ENCODE data around the gene RANBP2. TPM values are rescaled to one million over a fixed set of nuclear protein-coding genes. Genes with fewer than 3 reads are reported as not detected.

RANBP2 gene
- total RNA-seq, 1 experiment from 2014 or later, result 90.4 TPM

- Mint-ChIP-seq H3K9me3 (peaks cover 26% of the 10 kb centered on the region), H3K27ac (peak overlapping the region; percentile 24; the same call in 1 of the 2 replicates)
- no peak for ATAC-seq
Observed at GRCh38 chr2:108833219-108833618, 113.9 kb downstream of the RANBP2 start.

DNA sequence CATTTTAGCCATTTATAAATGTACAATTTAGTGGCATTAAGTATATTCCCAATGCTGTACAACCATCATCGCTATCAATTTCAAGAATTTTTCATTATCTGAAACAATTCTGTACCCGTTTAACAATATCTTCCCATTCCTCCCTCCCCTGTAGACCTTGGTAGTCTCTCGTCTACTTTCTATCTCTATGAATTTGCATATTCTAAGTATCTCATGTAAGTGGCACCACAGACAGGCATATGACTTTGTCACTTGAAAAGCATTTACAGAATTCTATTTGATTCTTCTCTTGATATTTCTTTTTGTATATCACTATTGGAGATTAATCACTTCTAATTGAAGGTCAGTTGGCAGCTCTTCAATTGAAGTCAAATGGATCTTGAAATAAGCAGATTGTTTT, 115.3 kb downstream of the RANBP2 start:
- peaks cover 37% of the 10 kb centered on the region for H3K9me3 Mint-ChIP-seq
- no peak for ATAC-seq
- POLR2A ChIA-PET, result no interaction called here
- CTCF ChIA-PET, result no interaction called here
- DNase-seq (ENCODE audit: low spot score), result no peak
- H3K27ac Mint-ChIP-seq, result no peak overlapping the region
- no peaks in the 10 kb centered on the region for H3K27me3 Mint-ChIP-seq (ENCODE audit: low read depth)
- no peak overlapping the region for H3K4me3 Mint-ChIP-seq
- H3K4me1 Mint-ChIP-seq, result peaks cover 13% of the 10 kb centered on the region
- no peak for TF ChIP-seq CREB1 (CRISPR knock-in tag; IDR thresholded peaks at IDR 0.05)
- TF ChIP-seq GTF2I (CRISPR knock-in tag; conservative IDR thresholded peaks at IDR 0.05), result no peak
- no peak for TF ChIP-seq JAZF1 (CRISPR knock-in tag; IDR thresholded peaks at IDR 0.05)
- no peak for TF ChIP-seq GABPB1 (CRISPR knock-in tag; IDR thresholded peaks at IDR 0.05)
- no peak for TF ChIP-seq NFATC4 (CRISPR knock-in tag; IDR thresholded peaks at IDR 0.05)
- TF ChIP-seq ZNF396 (CRISPR knock-in tag; IDR thresholded peaks at IDR 0.05; ENCODE audit: borderline replicate concordance), result no peak
- no peak for TF ChIP-seq CREM (CRISPR knock-in tag; IDR thresholded peaks at IDR 0.05)
- TF ChIP-seq, protein P1, sequence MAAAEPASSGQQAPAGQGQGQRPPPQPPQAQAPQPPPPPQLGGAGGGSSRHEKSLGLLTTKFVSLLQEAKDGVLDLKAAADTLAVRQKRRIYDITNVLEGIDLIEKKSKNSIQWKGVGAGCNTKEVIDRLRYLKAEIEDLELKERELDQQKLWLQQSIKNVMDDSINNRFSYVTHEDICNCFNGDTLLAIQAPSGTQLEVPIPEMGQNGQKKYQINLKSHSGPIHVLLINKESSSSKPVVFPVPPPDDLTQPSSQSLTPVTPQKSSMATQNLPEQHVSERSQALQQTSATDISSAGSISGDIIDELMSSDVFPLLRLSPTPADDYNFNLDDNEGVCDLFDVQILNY (CRISPR knock-in tag; IDR thresholded peaks at IDR 0.05), result no peak
- TF ChIP-seq NR3C1 (CRISPR knock-in tag; conservative IDR thresholded peaks at IDR 0.05; ENCODE audit: low read depth), result no peak
- no peak for TF ChIP-seq USF1 (CRISPR knock-in tag; IDR thresholded peaks at IDR 0.05)
- TF ChIP-seq ERG (CRISPR knock-in tag; IDR thresholded peaks at IDR 0.05), result no peak
- no peak for TF ChIP-seq NR2C2 (CRISPR knock-in tag; IDR thresholded peaks at IDR 0.05)
- TF ChIP-seq, protein P2, sequence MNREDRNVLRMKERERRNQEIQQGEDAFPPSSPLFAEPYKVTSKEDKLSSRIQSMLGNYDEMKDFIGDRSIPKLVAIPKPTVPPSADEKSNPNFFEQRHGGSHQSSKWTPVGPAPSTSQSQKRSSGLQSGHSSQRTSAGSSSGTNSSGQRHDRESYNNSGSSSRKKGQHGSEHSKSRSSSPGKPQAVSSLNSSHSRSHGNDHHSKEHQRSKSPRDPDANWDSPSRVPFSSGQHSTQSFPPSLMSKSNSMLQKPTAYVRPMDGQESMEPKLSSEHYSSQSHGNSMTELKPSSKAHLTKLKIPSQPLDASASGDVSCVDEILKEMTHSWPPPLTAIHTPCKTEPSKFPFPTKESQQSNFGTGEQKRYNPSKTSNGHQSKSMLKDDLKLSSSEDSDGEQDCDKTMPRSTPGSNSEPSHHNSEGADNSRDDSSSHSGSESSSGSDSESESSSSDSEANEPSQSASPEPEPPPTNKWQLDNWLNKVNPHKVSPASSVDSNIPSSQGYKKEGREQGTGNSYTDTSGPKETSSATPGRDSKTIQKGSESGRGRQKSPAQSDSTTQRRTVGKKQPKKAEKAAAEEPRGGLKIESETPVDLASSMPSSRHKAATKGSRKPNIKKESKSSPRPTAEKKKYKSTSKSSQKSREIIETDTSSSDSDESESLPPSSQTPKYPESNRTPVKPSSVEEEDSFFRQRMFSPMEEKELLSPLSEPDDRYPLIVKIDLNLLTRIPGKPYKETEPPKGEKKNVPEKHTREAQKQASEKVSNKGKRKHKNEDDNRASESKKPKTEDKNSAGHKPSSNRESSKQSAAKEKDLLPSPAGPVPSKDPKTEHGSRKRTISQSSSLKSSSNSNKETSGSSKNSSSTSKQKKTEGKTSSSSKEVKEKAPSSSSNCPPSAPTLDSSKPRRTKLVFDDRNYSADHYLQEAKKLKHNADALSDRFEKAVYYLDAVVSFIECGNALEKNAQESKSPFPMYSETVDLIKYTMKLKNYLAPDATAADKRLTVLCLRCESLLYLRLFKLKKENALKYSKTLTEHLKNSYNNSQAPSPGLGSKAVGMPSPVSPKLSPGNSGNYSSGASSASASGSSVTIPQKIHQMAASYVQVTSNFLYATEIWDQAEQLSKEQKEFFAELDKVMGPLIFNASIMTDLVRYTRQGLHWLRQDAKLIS (CRISPR knock-in tag; IDR thresholded peaks at IDR 0.05; ENCODE audit: borderline replicate concordance), result no peak
- no peak for TF ChIP-seq ZBTB21 (CRISPR knock-in tag; IDR thresholded peaks at IDR 0.05; ENCODE audit: borderline replicate concordance)
- peaks cover 43% of the 10 kb centered on the region for H3K36me3 Mint-ChIP-seq

More at GRCh38 chr2:108833219-108833618, 113.9 kb downstream of the RANBP2 start:
- H3K4me3 Mint-ChIP-seq, result no peak overlapping the region
- no peaks in the 10 kb centered on the region for H3K27me3 Mint-ChIP-seq (ENCODE audit: low read depth)
- TF ChIP-seq, protein P1 (CRISPR knock-in tag; IDR thresholded peaks at IDR 0.05), result no peak
- TF ChIP-seq, protein P3, sequence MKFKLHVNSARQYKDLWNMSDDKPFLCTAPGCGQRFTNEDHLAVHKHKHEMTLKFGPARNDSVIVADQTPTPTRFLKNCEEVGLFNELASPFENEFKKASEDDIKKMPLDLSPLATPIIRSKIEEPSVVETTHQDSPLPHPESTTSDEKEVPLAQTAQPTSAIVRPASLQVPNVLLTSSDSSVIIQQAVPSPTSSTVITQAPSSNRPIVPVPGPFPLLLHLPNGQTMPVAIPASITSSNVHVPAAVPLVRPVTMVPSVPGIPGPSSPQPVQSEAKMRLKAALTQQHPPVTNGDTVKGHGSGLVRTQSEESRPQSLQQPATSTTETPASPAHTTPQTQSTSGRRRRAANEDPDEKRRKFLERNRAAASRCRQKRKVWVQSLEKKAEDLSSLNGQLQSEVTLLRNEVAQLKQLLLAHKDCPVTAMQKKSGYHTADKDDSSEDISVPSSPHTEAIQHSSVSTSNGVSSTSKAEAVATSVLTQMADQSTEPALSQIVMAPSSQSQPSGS (CRISPR knock-in tag; IDR thresholded peaks at IDR 0.05; ENCODE audit: borderline replicate concordance, low read depth), result no peak
- CTCF ChIA-PET, result no interaction called here
- peaks cover 13% of the 10 kb centered on the region for H3K4me1 Mint-ChIP-seq
- peaks cover 32% of the 10 kb centered on the region for H3K36me3 Mint-ChIP-seq
- POLR2A ChIA-PET, result no interaction called here
- DNase-seq (ENCODE audit: low spot score), result no peak
